Right lobe of liver (tissue), 6 donors: ENCODE results near the gene SCYL1. TPM values are rescaled to one million over a fixed set of nuclear protein-coding genes. Genes with fewer than 3 reads are reported as not detected.

Experiments
- ATAC-seq, 4 donors: fragments of 200-7000 bp; cut with Tn5 transposase; one replicate each; pipeline ENCODE4 v1.9.1; 2020; ENCODE audit warnings: mild to moderate bottlenecking in 4 of 4, moderate library complexity in 4 of 4
- DNase-seq, 3 donors: peaks; one replicate each; pipeline ENCODE4 v3.0.0-alpha.2; 2020
- H3K27ac ChIP-seq, 3 donors: fragments of 200-600 bp; one replicate each; pipeline ENCODE4 v1.8.0; 2022
- H3K27me3 ChIP-seq, 2 donors: fragments of 200-600 bp; one replicate each; pipeline ENCODE4 v1.8.0; 2022
- H3K36me3 ChIP-seq, 4 donors: fragments of 200-600 bp; sonication (generic) in 1 of 4; one replicate each; pipeline versions ENCODE4 v1.5.1 to v1.8.0; 2017 to 2022; ENCODE audit warnings: control low read depth in 1 of 4
- H3K4me1 ChIP-seq, 4 donors: fragments of 200-600 bp; sonication (generic) in 1 of 4; one replicate each; pipeline versions ENCODE4 v1.5.1 to v1.8.0; 2017 to 2022; ENCODE audit warnings: control low read depth in 1 of 4
- H3K4me3 ChIP-seq, 3 donors: fragments of 200-600 bp; one replicate each; pipeline ENCODE4 v1.8.0; 2022
- H3K9me3 ChIP-seq, 4 donors: fragments of 200-600 bp; sonication (generic) in 1 of 4; one replicate each; pipeline versions ENCODE4 v1.5.1 to v1.8.0; 2017 to 2022; ENCODE audit warnings: control low read depth in 1 of 4
- POLR2A ChIP-seq: fragments of 450-650 bp; IDR thresholded peaks from one replicate; pipeline ENCODE4 v1.6.1; 2017; ENCODE audit warnings: antibody characterized with exemption, mild to moderate bottlenecking
- WGBS: methylation state at CpG from one replicate; pipeline ENCODE4 v1.1.6; 2018; ENCODE audit warnings: low coverage, low lambda C conversion rate; ENCODE audit not compliant: insufficient coverage; ENCODE audit errors: missing lambda C conversion rate; 5-methylcytosine and 5-hydroxymethylcytosine counted together
- intact Hi-C, 2 donors: fragments of 100-400 bp; cut with DNase I; formaldehyde crosslinking; loops; one replicate each; pipeline versions ENCODE4 v1.11.2 to v1.14.1; 2022
- total RNA-seq, 6 experiments: library from RNA; depleted of rRNA in 2 of 6; stranded (reverse); fragments of >200 nt in 2 of 6; fragmentation: NEBNext Ultra II Directional in 3 of 6; extraction: Animal tissue kit (Norgen Biotek cat#: 25700) in 3 of 6; gene quantifications; one replicate each; pipeline versions ENCODE4 v1.1.0 to v1.2.4, GENCODE V29; 2016 to 2023
- TF ChIP-seq, protein P1 (sequence below), 4 donors: fragments of 200-600 bp in 3 of 4; fragments of 450-650 bp in 1 of 4; IDR thresholded peaks; one replicate each; pipeline versions ENCODE4 v1.5.1 to v1.8.0; 2016 to 2022; ENCODE audit warnings: antibody characterized with exemption in 4 of 4, mild to moderate bottlenecking in 2 of 4
- donor health status: DM: no; HTN: yes; CAD: no.
- donor health status: DM: no; HTN: no; CAD: no.
- donor health status: DM: no; HTN: no; CAD: no.
- donor health status: DM: no; HTN: yes; CAD: no.
- donor health status: DM: no; HTN: yes; CAD: no.

Gene SCYL1
- total RNA-seq, 6 experiments from 2014 or later, result 51.3 to 82.3 (median 57.0) TPM

DNA sequence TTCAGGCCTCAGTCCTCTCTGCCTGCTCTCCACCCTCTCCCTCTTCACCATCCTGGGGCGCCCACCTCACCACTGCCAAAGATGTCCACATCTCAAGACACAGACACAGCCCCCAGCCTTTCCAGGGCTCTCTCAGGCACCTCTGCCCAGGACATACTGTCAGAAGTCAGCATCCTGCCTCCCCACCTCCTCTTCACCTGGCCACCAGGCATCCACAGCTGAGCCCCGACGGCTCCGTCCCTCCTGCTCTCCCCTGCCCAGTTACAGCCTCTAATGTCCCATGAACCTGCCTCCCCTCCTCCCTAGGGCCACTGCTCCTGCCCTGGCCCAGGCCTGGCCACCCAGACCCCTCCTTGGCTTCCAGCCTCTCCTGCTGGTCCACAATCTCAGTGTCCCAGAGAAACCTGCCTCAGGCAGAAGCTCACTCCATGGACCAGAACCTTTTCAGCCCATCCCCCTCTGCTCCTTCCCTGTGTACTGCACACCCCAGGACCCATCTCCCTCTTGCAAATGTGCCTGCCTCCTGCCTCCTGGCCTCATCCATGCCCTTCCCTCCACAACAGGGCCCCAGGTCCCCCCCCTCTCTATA lies 30.1 kb downstream of the SCYL1 start:
- ATAC-seq (no peak), DNase-seq (no peak)
- intact Hi-C loops, result no loop called here
- TF ChIP-seq, protein P1, sequence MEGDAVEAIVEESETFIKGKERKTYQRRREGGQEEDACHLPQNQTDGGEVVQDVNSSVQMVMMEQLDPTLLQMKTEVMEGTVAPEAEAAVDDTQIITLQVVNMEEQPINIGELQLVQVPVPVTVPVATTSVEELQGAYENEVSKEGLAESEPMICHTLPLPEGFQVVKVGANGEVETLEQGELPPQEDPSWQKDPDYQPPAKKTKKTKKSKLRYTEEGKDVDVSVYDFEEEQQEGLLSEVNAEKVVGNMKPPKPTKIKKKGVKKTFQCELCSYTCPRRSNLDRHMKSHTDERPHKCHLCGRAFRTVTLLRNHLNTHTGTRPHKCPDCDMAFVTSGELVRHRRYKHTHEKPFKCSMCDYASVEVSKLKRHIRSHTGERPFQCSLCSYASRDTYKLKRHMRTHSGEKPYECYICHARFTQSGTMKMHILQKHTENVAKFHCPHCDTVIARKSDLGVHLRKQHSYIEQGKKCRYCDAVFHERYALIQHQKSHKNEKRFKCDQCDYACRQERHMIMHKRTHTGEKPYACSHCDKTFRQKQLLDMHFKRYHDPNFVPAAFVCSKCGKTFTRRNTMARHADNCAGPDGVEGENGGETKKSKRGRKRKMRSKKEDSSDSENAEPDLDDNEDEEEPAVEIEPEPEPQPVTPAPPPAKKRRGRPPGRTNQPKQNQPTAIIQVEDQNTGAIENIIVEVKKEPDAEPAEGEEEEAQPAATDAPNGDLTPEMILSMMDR (IDR thresholded peaks at IDR 0.05), result no peak
- TF ChIP-seq POLR2A, result no peak
- H3K27ac ChIP-seq, result no peak overlapping the region
- WGBS, result 80% methylated on average over 3 of the region's 4 CpGs
- no peaks in the 10 kb centered on the region for H3K9me3 ChIP-seq
- H3K4me3 ChIP-seq, result no peak overlapping the region
- no peaks in the 10 kb centered on the region for H3K36me3 ChIP-seq
- peaks cover 0 to 33% (median 7%) of the 10 kb centered on the region in 4 donors for H3K4me1 ChIP-seq
- H3K27me3 ChIP-seq, result no peaks in the 10 kb centered on the region

- ATAC-seq (peak in 1 of 4 donors; percentile 51), DNase-seq (peak in 1 of 3 donors; percentile 84)
- TF ChIP-seq POLR2A, result no peak
- TF ChIP-seq, protein P1 (IDR thresholded peaks at IDR 0.05), result no peak
- Histone ChIP-seq H3K27ac (no peak overlapping the region), H3K9me3 (no peaks in the 10 kb centered on the region), H3K4me1 (peaks cover 0 to 28% (median 7%) of the 10 kb centered on the region in 4 donors), H3K36me3 (no peaks in the 10 kb centered on the region), H3K4me3 (no peak overlapping the region), H3K27me3 (no peaks in the 10 kb centered on the region)
- 40% methylated on average over 2 of the region's 6 CpGs for WGBS
- intact Hi-C loops, result no loop called here
Observed at GRCh38 chr11:65555693-65556231, 30.9 kb downstream of the SCYL1 start.

DNA sequence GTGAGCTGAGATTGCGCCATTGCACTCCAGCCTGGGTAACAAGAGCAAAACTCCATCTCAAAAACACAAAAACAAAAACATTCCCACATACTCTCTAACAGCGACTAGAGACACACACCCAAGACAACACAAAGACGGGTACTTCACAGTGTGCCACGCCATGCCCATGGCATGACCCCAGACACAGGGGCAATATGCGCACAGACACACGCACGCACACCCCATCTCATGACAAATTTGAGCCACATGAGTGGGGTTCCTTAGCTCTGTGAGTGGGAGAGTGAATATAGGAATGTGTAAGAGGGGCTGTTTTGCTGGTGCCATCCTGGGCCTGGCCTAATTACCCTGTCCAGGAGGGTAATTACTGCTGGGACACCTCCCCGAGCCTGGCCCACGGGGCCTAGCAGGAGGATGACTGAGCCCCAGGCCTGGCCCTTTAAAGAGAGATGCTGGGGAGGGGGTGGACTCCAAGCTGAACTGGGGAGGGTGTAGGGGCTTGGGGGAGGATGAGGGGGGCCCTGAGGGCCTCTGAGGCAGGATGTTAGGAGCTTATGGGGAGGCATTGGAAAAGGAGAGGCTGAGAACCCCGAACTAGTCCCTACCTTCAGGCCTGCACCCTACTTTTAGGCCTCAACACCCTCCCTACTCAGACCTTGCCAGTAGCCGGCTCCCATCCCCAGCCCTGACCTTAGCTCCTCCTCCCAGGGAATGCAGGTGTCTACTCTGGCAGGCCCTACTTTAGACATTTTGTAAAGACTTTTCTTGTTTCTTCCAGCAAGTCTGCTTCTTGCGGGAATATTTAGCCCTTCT lies 31.8 kb downstream of the SCYL1 start:
- TF ChIP-seq, protein P1 (IDR thresholded peaks at IDR 0.05), result no peak
- TF ChIP-seq POLR2A, result no peak
- intact Hi-C loops, result no loop called here
- H3K4me3 ChIP-seq, result peak overlapping the region; percentile 50 to 55 (median 54)
- 80% methylated on average over 9 of the region's 12 CpGs for WGBS
- H3K36me3 ChIP-seq, result no peaks in the 10 kb centered on the region
- DNase-seq (no peak), ATAC-seq (no peak)
- H3K27ac ChIP-seq, result peak overlapping the region in 2 of 3 donors; percentile 15 to 51
- H3K27me3 ChIP-seq, result no peaks in the 10 kb centered on the region
- no peaks in the 10 kb centered on the region for H3K9me3 ChIP-seq
- peaks cover 0 to 20% (median 4%) of the 10 kb centered on the region in 4 donors for H3K4me1 ChIP-seq

- H3K4me3 ChIP-seq, result peak overlapping the region; percentile 50 to 55 (median 54)
- no peaks in the 10 kb centered on the region for H3K36me3 ChIP-seq
- peak overlapping the region; percentile 41 to 82 (median 56) for H3K27ac ChIP-seq
- no peaks in the 10 kb centered on the region for H3K27me3 ChIP-seq
- TF ChIP-seq, protein P1 (IDR thresholded peaks at IDR 0.05), result no peak
- no peak for TF ChIP-seq POLR2A
- H3K9me3 ChIP-seq, result no peaks in the 10 kb centered on the region
- intact Hi-C loops, result no loop called here
- peaks cover 0 to 13% (median 3%) of the 10 kb centered on the region in 4 donors for H3K4me1 ChIP-seq
- DNase-seq (no peak), ATAC-seq (no peak)
- WGBS, result 2% methylated on average over 19 of the region's 47 CpGs
Observed at GRCh38 chr11:65557280-65558001, 32.6 kb downstream of the SCYL1 start.
